Endodermal cell (in vitro differentiated cells): ENCODE measurements around the gene TPSD1. TPM values are rescaled to one million over a fixed set of nuclear protein-coding genes. Genes with fewer than 3 reads are reported as not detected.

Experiments
- DNase-seq: peaks from one replicate; pipeline ENCODE4 v3.0.0-alpha.2; 2017
- H3K27ac ChIP-seq: 2 replicates; pipeline ENCODE4 v1.5.1; 2013; ENCODE audit warnings: mild to moderate bottlenecking, low read depth, low read length, moderate library complexity
- H3K27me3 ChIP-seq: 2 replicates; pipeline ENCODE4 v1.6.1; 2013; ENCODE audit warnings: mild to moderate bottlenecking, low read length, moderate library complexity; ENCODE audit not compliant: insufficient read depth, control insufficient read depth, poor library complexity, severe bottlenecking
- H3K36me3 ChIP-seq: 2 replicates; pipeline ENCODE4 v1.7.0; 2013; ENCODE audit warnings: mild to moderate bottlenecking, low read length, moderate library complexity; ENCODE audit not compliant: control insufficient read depth, insufficient read depth
- H3K4me1 ChIP-seq: one replicate; pipeline ENCODE4 v1.7.0; 2013; ENCODE audit warnings: low read length; ENCODE audit not compliant: control insufficient read depth, insufficient read depth
- H3K4me3 ChIP-seq: 2 replicates; pipeline ENCODE4 v1.5.1; 2013; ENCODE audit warnings: mild to moderate bottlenecking, low read length, moderate library complexity
- H3K9ac ChIP-seq: 2 replicates; pipeline ENCODE4 v1.6.1; 2013; ENCODE audit warnings: mild to moderate bottlenecking, low read length, moderate library complexity; ENCODE audit not compliant: poor library complexity, severe bottlenecking; ENCODE audit errors: extremely low read depth
- H3K9me3 ChIP-seq: 2 replicates; pipeline ENCODE4 v1.6.1; 2013; ENCODE audit warnings: mild to moderate bottlenecking, low read length, moderate library complexity; ENCODE audit not compliant: control insufficient read depth
- H3K27ac Mint-ChIP-seq: 2 replicates; pipeline ENCODE4 v1.8.0; 2020; ENCODE audit warnings: mixed read lengths
- H3K27me3 Mint-ChIP-seq: 2 replicates; pipeline ENCODE4 v1.8.0; 2021; ENCODE audit warnings: mild to moderate bottlenecking, mixed read lengths; ENCODE audit not compliant: insufficient read depth
- H3K36me3 Mint-ChIP-seq: 2 replicates; pipeline ENCODE4 v1.8.0; 2020; ENCODE audit warnings: low read depth, mixed read lengths
- H3K4me1 Mint-ChIP-seq: 2 replicates; pipeline ENCODE4 v1.8.0; 2020; ENCODE audit warnings: mixed read lengths
- H3K4me3 Mint-ChIP-seq: 2 replicates; pipeline ENCODE4 v1.8.0; 2020; ENCODE audit warnings: mild to moderate bottlenecking, moderate library complexity, mixed read lengths
- H3K9me3 Mint-ChIP-seq: 2 replicates; pipeline ENCODE4 v1.8.0; 2020; ENCODE audit warnings: mild to moderate bottlenecking, mixed read lengths
- CTCF ChIP-seq: fragments of 200-600 bp; sonication (generic); conservative IDR thresholded peaks from 2 replicates; pipeline ENCODE4 v1.5.0; 2021; ENCODE audit warnings: antibody characterized with exemption, mild to moderate bottlenecking
- WGBS, 2 experiments: methylation state at CpG; one replicate each; pipeline versions ENCODE4 v1.1.5 to v1.1.7; 2013; ENCODE audit warnings: missing lambda C conversion rate in 2 of 2, mixed read lengths in 1 of 2; ENCODE audit not compliant: insufficient coverage in 1 of 2, insufficient read length in 1 of 2; 5-methylcytosine and 5-hydroxymethylcytosine counted together
- total RNA-seq, 2 donors: library from RNA; stranded (reverse); fragmentation: NEBNext Ultra II Directional in 1 of 2; extraction: Animal tissue kit (Norgen Biotek cat#: 25700) in 1 of 2; gene quantifications; 2 replicates in 1 of 2; 3 replicates in 1 of 2; pipeline ENCODE4 v1.2.1, GENCODE V29; 2021

Gene TPSD1
- total RNA-seq, 2 donors from 2014 or later: not detected

GRCh38 chr16:1262846-1263221 lies 7.0 kb downstream of the TPSD1 start:
- H3K4me1 Mint-ChIP-seq: no peaks in the 10 kb centered on the region
- H3K36me3 ChIP-seq: no peaks in the 10 kb centered on the region
- H3K27ac ChIP-seq: no peak overlapping the region
- TF ChIP-seq CTCF: no peak
- no peak overlapping the region for H3K4me3 ChIP-seq
- WGBS, 2 experiments: 94 to 100% methylated on average over 1 to 9 of the region's 9 CpGs
- H3K9me3 Mint-ChIP-seq: peaks cover 7% of the 10 kb centered on the region
- H3K9ac ChIP-seq: no peak overlapping the region
- H3K27me3 ChIP-seq: peaks cover 35% of the 10 kb centered on the region
- no peak overlapping the region for H3K27ac Mint-ChIP-seq
- no peaks in the 10 kb centered on the region for H3K9me3 ChIP-seq
- peaks cover 9% of the 10 kb centered on the region for H3K27me3 Mint-ChIP-seq
- H3K4me1 ChIP-seq: no peaks in the 10 kb centered on the region
- no peak for DNase-seq
- H3K36me3 Mint-ChIP-seq: no peaks in the 10 kb centered on the region
- H3K4me3 Mint-ChIP-seq: no peak overlapping the region

GRCh38 chr16:1263591-1264344 lies 7.9 kb downstream of the TPSD1 start:
- H3K27me3 Mint-ChIP-seq: peaks cover 9% of the 10 kb centered on the region
- no peak for TF ChIP-seq CTCF
- no peaks in the 10 kb centered on the region for H3K36me3 Mint-ChIP-seq
- Histone ChIP-seq H3K9me3 (no peaks in the 10 kb centered on the region), H3K36me3 (no peaks in the 10 kb centered on the region), H3K27ac (no peak overlapping the region), H3K27me3 (peaks cover 33% of the 10 kb centered on the region), H3K4me1 (no peaks in the 10 kb centered on the region), H3K9ac (no peak overlapping the region), H3K4me3 (no peak overlapping the region)
- H3K9me3 Mint-ChIP-seq: peaks cover 7% of the 10 kb centered on the region
- DNase-seq: no peak
- no peak overlapping the region for H3K27ac Mint-ChIP-seq
- H3K4me3 Mint-ChIP-seq: no peak overlapping the region
- H3K4me1 Mint-ChIP-seq: no peaks in the 10 kb centered on the region
- 88 to 93% methylated on average over 8 to 15 of the region's 15 CpGs for WGBS, 2 experiments

GRCh38 chr16:1264345-1265089 lies 8.6 kb downstream of the TPSD1 start:
- no peak overlapping the region for H3K27ac ChIP-seq
- TF ChIP-seq CTCF: no peak
- H3K4me1 ChIP-seq: no peaks in the 10 kb centered on the region
- no peak overlapping the region for H3K4me3 ChIP-seq
- no peak overlapping the region for H3K9ac ChIP-seq
- H3K4me3 Mint-ChIP-seq: no peak overlapping the region
- no peaks in the 10 kb centered on the region for H3K36me3 ChIP-seq
- peaks cover 5% of the 10 kb centered on the region for H3K27me3 Mint-ChIP-seq
- no peaks in the 10 kb centered on the region for H3K36me3 Mint-ChIP-seq
- H3K27ac Mint-ChIP-seq: no peak overlapping the region
- H3K27me3 ChIP-seq: peaks cover 26% of the 10 kb centered on the region
- 88 to 95% methylated on average over 15 to 16 of the region's 16 CpGs for WGBS, 2 experiments
- no peaks in the 10 kb centered on the region for H3K4me1 Mint-ChIP-seq
- H3K9me3 ChIP-seq: no peaks in the 10 kb centered on the region
- DNase-seq: no peak
- peaks cover 7% of the 10 kb centered on the region for H3K9me3 Mint-ChIP-seq
